CD4-positive, alpha-beta T cell treated with Interleukin-6 for 4 hours (primary cell): ENCODE data around the gene ALDOA.

ENCODE experiments used
- DNase-seq: peaks from one replicate; pipeline ENCODE4 v3.0.0-alpha.2; 2020; ENCODE audit warnings: mixed read lengths

The ALDOA gene

GRCh38 chr16:30117768-30118167 is 52.2 kb downstream of the ALDOA start:
- DNase-seq: no peak

- no peak for DNase-seq
Measured at GRCh38 chr16:30119428-30119827, 53.9 kb downstream of the ALDOA start.
